Skin of body (tissue), 2 donors: ENCODE results near the gene RASGRF1. TPM values are rescaled to one million over a fixed set of nuclear protein-coding genes. Genes with fewer than 3 reads are reported as not detected.
"Not testable (repeated sequence)": the region's sequence is repeated elsewhere in the genome, so short reads cannot be mapped to it uniquely, and the experiment has no call there.

Experiments used
- DNase-seq: peaks from one replicate; lab custom pipeline; 2025; lab: John Stamatoyannopoulos, UW
- total RNA-seq: library from RNA; depleted of rRNA; stranded (reverse); fragments of >200 nt; gene quantifications from one replicate; pipeline ENCODE4 v1.2.3, GENCODE V29; 2014

The RASGRF1 gene
- total RNA-seq, 1 donor from 2014 or later, result 0.30 TPM

GRCh38 chr15:79042213-79042928 is 48.2 kb downstream of the RASGRF1 start:
- no peak for DNase-seq

- no peak for DNase-seq
These were observed 48.9 kb downstream of the RASGRF1 start for GRCh38 chr15:79041601-79042168.

- no peak for DNase-seq
These were observed 52.7 kb downstream of the RASGRF1 start for GRCh38 chr15:79037848-79038247.

GRCh38 chr15:79036323-79036722 is 54.3 kb downstream of the RASGRF1 start:
- DNase-seq, result no peak

GRCh38 chr15:79035814-79036213 is 54.8 kb downstream of the RASGRF1 start:
- no peak for DNase-seq

- no peak for DNase-seq
These were observed 55.4 kb downstream of the RASGRF1 start for GRCh38 chr15:79035111-79035601.

- DNase-seq, result no peak
These were observed 56.3 kb downstream of the RASGRF1 start for GRCh38 chr15:79034284-79034683.

GRCh38 chr15:79032656-79033055 is 57.9 kb downstream of the RASGRF1 start:
- DNase-seq, result no peak

GRCh38 chr15:79031821-79032220 is 58.8 kb downstream of the RASGRF1 start:
- no peak for DNase-seq

GRCh38 chr15:79031201-79031600 is 59.4 kb downstream of the RASGRF1 start:
- no peak for DNase-seq

GRCh38 chr15:79030470-79030869 is 60.1 kb downstream of the RASGRF1 start:
- no peak for DNase-seq

GRCh38 chr15:79028411-79028964 is 62.1 kb downstream of the RASGRF1 start:
- no peak for DNase-seq

- DNase-seq, result no peak
These were observed 62.8 kb downstream of the RASGRF1 start for GRCh38 chr15:79027532-79028410.

- DNase-seq, result no peak
These were observed 64.8 kb downstream of the RASGRF1 start for GRCh38 chr15:79025802-79026201.

GRCh38 chr15:79025201-79025600 is 65.4 kb downstream of the RASGRF1 start:
- DNase-seq, result no peak

GRCh38 chr15:79024493-79024892 is 66.1 kb downstream of the RASGRF1 start:
- not testable (repeated sequence) for DNase-seq

- no peak for DNase-seq
These were observed 66.7 kb downstream of the RASGRF1 start for GRCh38 chr15:79023918-79024317.

GRCh38 chr15:79023546-79023890 is 67.1 kb downstream of the RASGRF1 start:
- DNase-seq, result no peak

GRCh38 chr15:79018960-79019359 is 71.6 kb downstream of the RASGRF1 start:
- DNase-seq, result no peak

GRCh38 chr15:79017953-79018352 is 72.6 kb downstream of the RASGRF1 start:
- DNase-seq, result no peak

GRCh38 chr15:79016527-79017170 is 73.9 kb downstream of the RASGRF1 start:
- DNase-seq, result no peak
